HG03460 (cell line): ENCODE results near the gene CD70.
"Not testable (repeated sequence)": the region's sequence is repeated elsewhere in the genome, so short reads cannot be mapped to it uniquely, and the experiment has no call there.

Experiments used
- ATAC-seq: cut with Tn5 transposase; IDR thresholded peaks from one replicate; pipeline ENCODE4 v1.9.1; 2021; ENCODE audit not compliant: unreplicated experiment

CD70 gene

GRCh38 chr19:6598254-6598892 lies 7.4 kb upstream of the CD70 start:
- ATAC-seq: not testable (repeated sequence)

GRCh38 chr19:6597471-6598253 lies 6.7 kb upstream of the CD70 start:
- ATAC-seq: not testable (repeated sequence)

- no peak for ATAC-seq
Observed at GRCh38 chr19:6596621-6597020, 5.7 kb upstream of the CD70 start.

GRCh38 chr19:6593651-6594416 lies 2.9 kb upstream of the CD70 start:
- no peak for ATAC-seq

GRCh38 chr19:6590258-6590826 lies 608 bp downstream of the CD70 start:
- ATAC-seq: no peak

- no peak for ATAC-seq
Observed at GRCh38 chr19:6589711-6590257, 1.2 kb downstream of the CD70 start.

- no peak for ATAC-seq
Observed at GRCh38 chr19:6588508-6589345, 2.2 kb downstream of the CD70 start.

- no peak for ATAC-seq
Observed at GRCh38 chr19:6587998-6588507, 2.9 kb downstream of the CD70 start.

GRCh38 chr19:6587093-6587820 lies 3.7 kb downstream of the CD70 start:
- no peak for ATAC-seq

GRCh38 chr19:6586726-6587092 lies 4.2 kb downstream of the CD70 start:
- no peak for ATAC-seq

- ATAC-seq: no peak
Observed at GRCh38 chr19:6586056-6586455, 4.9 kb downstream of the CD70 start.

- not testable (repeated sequence) for ATAC-seq
Observed at GRCh38 chr19:6582515-6583484, 8.2 kb downstream of the CD70 start.

GRCh38 chr19:6580313-6580712 lies 10.6 kb downstream of the CD70 start:
- ATAC-seq: no peak

GRCh38 chr19:6579450-6580178 lies 11.3 kb downstream of the CD70 start:
- no peak for ATAC-seq

GRCh38 chr19:6577476-6578125 lies 13.3 kb downstream of the CD70 start:
- ATAC-seq: peak; percentile 84

GRCh38 chr19:6576869-6577475 lies 14.0 kb downstream of the CD70 start:
- ATAC-seq: no peak

GRCh38 chr19:6573350-6573749 lies 17.6 kb downstream of the CD70 start:
- ATAC-seq: no peak
